Osteoblast (primary cell): ENCODE measurements around the gene SCARF1. TPM values are rescaled to one million over a fixed set of nuclear protein-coding genes. Genes with fewer than 3 reads are reported as not detected.

Experiments
- DNase-seq: peaks from one replicate; pipeline ENCODE4 v3.0.0; 2011; ENCODE audit warnings: low spot score, mixed read lengths; ENCODE audit not compliant: insufficient read length; ENCODE audit errors: missing footprints
- H2AFZ ChIP-seq: 2 replicates; pipeline ENCODE4 v1.6.0; 2011; ENCODE audit warnings: mild to moderate bottlenecking, low read length
- H3K27ac ChIP-seq: 2 replicates; pipeline ENCODE4 v1.5.1; 2011; ENCODE audit warnings: mild to moderate bottlenecking, low read depth, low read length, moderate library complexity
- H3K27me3 ChIP-seq: 2 replicates; pipeline ENCODE4 v1.6.0; 2012; ENCODE audit warnings: mild to moderate bottlenecking, control low read depth, inconsistent platforms, low read length, moderate library complexity; ENCODE audit not compliant: insufficient read depth
- H3K36me3 ChIP-seq: 2 replicates; pipeline ENCODE4 v1.5.1; 2011; ENCODE audit warnings: mild to moderate bottlenecking, low read length, control low read depth, moderate library complexity; ENCODE audit not compliant: insufficient read depth
- H3K4me1 ChIP-seq: 2 replicates; pipeline ENCODE4 v1.5.1; 2011; ENCODE audit warnings: mild to moderate bottlenecking, low read length, control low read depth, moderate library complexity; ENCODE audit not compliant: insufficient read depth
- H3K4me2 ChIP-seq: 2 replicates; pipeline ENCODE4 v1.6.0; 2011; ENCODE audit warnings: mild to moderate bottlenecking, low read length; ENCODE audit not compliant: insufficient read depth
- H3K4me3 ChIP-seq: fragments of 200-600 bp; sonication (generic); 3 replicates; pipeline ENCODE4 v1.5.1; 2012; ENCODE audit warnings: mild to moderate bottlenecking, low read length, inconsistent platforms; ENCODE audit not compliant: insufficient read depth
- H3K79me2 ChIP-seq: 2 replicates; pipeline ENCODE4 v1.6.0; 2012; ENCODE audit warnings: mild to moderate bottlenecking, low read length, control low read depth, inconsistent platforms; ENCODE audit not compliant: insufficient read depth
- H3K9me3 ChIP-seq: 2 replicates; pipeline ENCODE4 v1.5.1; 2011; ENCODE audit warnings: low read depth, low read length, control low read depth
- H4K20me1 ChIP-seq: 2 replicates; pipeline ENCODE4 v1.6.0; 2012; ENCODE audit warnings: mild to moderate bottlenecking, low read length, control low read depth; ENCODE audit not compliant: insufficient read depth
- CTCF ChIP-seq: IDR thresholded peaks from 2 replicates; pipeline ENCODE4 v1.5.1; 2011; ENCODE audit warnings: mild to moderate bottlenecking, low read depth, low read length, moderate library complexity; ENCODE audit errors: extremely low read depth
- total RNA-seq: library from RNA; depleted of rRNA; stranded (reverse); fragments of >200 nt; gene quantifications from 2 replicates; pipeline ENCODE4 v1.2.3, GENCODE V29; 2012

The SCARF1 gene
- total RNA-seq, 1 donor: 1.4 TPM

- H3K79me2 ChIP-seq: no peaks in the 10 kb centered on the region
- no peaks in the 10 kb centered on the region for H3K9me3 ChIP-seq
- no peaks in the 10 kb centered on the region for H4K20me1 ChIP-seq
- peak; percentile 91 for DNase-seq
- peak overlapping the region; percentile 81 for H3K4me2 ChIP-seq
- peak overlapping the region; percentile 78 for H2AFZ ChIP-seq
- peaks cover 11% of the 10 kb centered on the region for H3K4me1 ChIP-seq
- H3K27me3 ChIP-seq: no peaks in the 10 kb centered on the region
- H3K27ac ChIP-seq: peak overlapping the region; percentile 58
- H3K36me3 ChIP-seq: no peaks in the 10 kb centered on the region
- TF ChIP-seq CTCF: no peak
- peak overlapping the region; percentile 68 for H3K4me3 ChIP-seq
These were observed 1.5 kb downstream of the SCARF1 start for GRCh38 chr17:1643999-1644492.

- Histone ChIP-seq H2AFZ (peak overlapping the region; percentile 78), H4K20me1 (no peaks in the 10 kb centered on the region)
- no peak for TF ChIP-seq CTCF
These were observed 2.1 kb downstream of the SCARF1 start for GRCh38 chr17:1643293-1643998.

GRCh38 chr17:1641065-1641403 lies 4.5 kb downstream of the SCARF1 start:
- Histone ChIP-seq H3K4me2 (no peak overlapping the region), H3K27ac (no peak overlapping the region), H2AFZ (no peak overlapping the region), H3K4me3 (no peak overlapping the region), H3K36me3 (no peaks in the 10 kb centered on the region), H3K9me3 (no peaks in the 10 kb centered on the region), H4K20me1 (no peaks in the 10 kb centered on the region), H3K4me1 (peaks cover 8% of the 10 kb centered on the region), H3K79me2 (no peaks in the 10 kb centered on the region), H3K27me3 (no peaks in the 10 kb centered on the region)
- peak; percentile 53 for DNase-seq
- no peak for TF ChIP-seq CTCF

More at GRCh38 chr17:1643293-1643998, 2.1 kb downstream of the SCARF1 start:
- Histone ChIP-seq H3K79me2 (no peaks in the 10 kb centered on the region), H3K4me1 (peaks cover 11% of the 10 kb centered on the region), H3K4me3 (peak overlapping the region; percentile 68), H3K27ac (peak overlapping the region; percentile 58), H3K4me2 (peak overlapping the region; percentile 81), H3K36me3 (no peaks in the 10 kb centered on the region), H3K9me3 (no peaks in the 10 kb centered on the region), H3K27me3 (no peaks in the 10 kb centered on the region)
- DNase-seq: peak; percentile 95

GRCh38 chr17:1640329-1641064 lies 5.0 kb downstream of the SCARF1 start:
- H4K20me1 ChIP-seq: no peaks in the 10 kb centered on the region
- H3K4me2 ChIP-seq: no peak overlapping the region
- H3K9me3 ChIP-seq: no peaks in the 10 kb centered on the region
- no peak for TF ChIP-seq CTCF
- H3K79me2 ChIP-seq: no peaks in the 10 kb centered on the region
- peaks cover 8% of the 10 kb centered on the region for H3K4me1 ChIP-seq
- H3K4me3 ChIP-seq: no peak overlapping the region
- no peak overlapping the region for H2AFZ ChIP-seq
- H3K27me3 ChIP-seq: no peaks in the 10 kb centered on the region
- DNase-seq: peak; percentile 71
- no peaks in the 10 kb centered on the region for H3K36me3 ChIP-seq
- H3K27ac ChIP-seq: no peak overlapping the region
